GM12878 (cell line): ENCODE data around the gene FGD4. TPM values are rescaled to one million over a fixed set of nuclear protein-coding genes. Genes with fewer than 3 reads are reported as not detected.

Experiments used
- ATAC-seq: fragments of 200-7000 bp; cut with Tn5 transposase; 3 replicates; pipeline ENCODE4 v1.9.1; 2020; ENCODE audit warnings: mild to moderate bottlenecking, moderate library complexity
- BruUV-seq: library from RNA; stranded (reverse); fragments of 400-500 nt; replicated peaks from 2 replicates; lab custom pipeline; 2021; lab: Mats Ljungman, UMichigan
- CTCF ChIA-PET: fragments of 300-600 bp; sonication (Branson Sonifier 250); formaldehyde crosslinking; extraction: SDS; loops from one replicate; lab custom pipeline; 2021; ENCODE audit warnings: inconsistent platforms; lab: Yijun Ruan, JAX
- POLR2A ChIA-PET: fragments of 350-600 bp; formaldehyde crosslinking; extraction: SDS; loops from one replicate; lab custom pipeline; 2021; ENCODE audit warnings: inconsistent platforms; lab: Charles Lee
- RAD21 ChIA-PET: fragments of 300-600 bp; sonication (Branson Sonifier 250); formaldehyde crosslinking; loops from one replicate; lab custom pipeline; 2023; ENCODE audit warnings: antibody characterized with exemption; ENCODE audit not compliant: unreplicated experiment; lab: Charles Lee
- SMC1A ChIA-PET: fragments of 300-600 bp; sonication (Branson Sonifier 250); formaldehyde crosslinking; loops from one replicate; lab custom pipeline; 2023; ENCODE audit not compliant: unreplicated experiment, uncharacterized antibody; lab: Charles Lee
- DNase-seq: peaks from one replicate; pipeline ENCODE4 v3.0.0-alpha.2; 2011; ENCODE audit warnings: low read depth, low spot score
- FAIRE-seq: peaks from 3 replicates; lab custom pipeline; 2011; peaks lifted over from hg19 to GRCh38; lab: Jason Lieb, UNC
- H2AFZ ChIP-seq: 2 replicates; pipeline ENCODE4 v1.6.0; 2011; ENCODE audit warnings: low read depth, low read length, control low read depth; ENCODE audit not compliant: control insufficient read depth
- H3K27ac ChIP-seq: 2 replicates; pipeline ENCODE4 v1.5.1; 2011; ENCODE audit warnings: control low read depth; ENCODE audit not compliant: control insufficient read depth, insufficient read depth
- H3K27me3 ChIP-seq, 2 experiments: replicated peaks in 1 of 2; 2 replicates each; pipeline versions ENCODE4 v1.6.0 to v1.6.1; 2011; ENCODE audit warnings: low read length in 1 of 2; ENCODE audit not compliant: control insufficient read depth in 2 of 2, insufficient read depth in 2 of 2
- H3K36me3 ChIP-seq, 2 experiments: 2 replicates each; pipeline ENCODE4 v1.5.1; 2011; ENCODE audit warnings: low read length in 1 of 2; ENCODE audit not compliant: control insufficient read depth in 2 of 2, insufficient read depth in 2 of 2
- H3K4me1 ChIP-seq: 2 replicates; pipeline ENCODE4 v1.6.1; 2011; ENCODE audit warnings: mild to moderate bottlenecking, low read length, moderate library complexity, mixed read lengths; ENCODE audit not compliant: control insufficient read depth, insufficient read depth
- H3K4me2 ChIP-seq: 2 replicates; pipeline ENCODE4 v1.6.0; 2011; ENCODE audit warnings: control low read depth; ENCODE audit not compliant: control insufficient read depth, insufficient read depth
- H3K4me3 ChIP-seq: fragments of 200-600 bp; sonication (generic); 2 replicates; pipeline ENCODE4 v1.5.1; 2016
- H3K79me2 ChIP-seq: 2 replicates; pipeline ENCODE4 v1.6.0; 2011; ENCODE audit warnings: low read length; ENCODE audit not compliant: control insufficient read depth, insufficient read depth
- H3K9ac ChIP-seq: 2 replicates; pipeline ENCODE4 v1.8.0; 2011; ENCODE audit warnings: low read length, control low read depth, mixed read lengths; ENCODE audit not compliant: control insufficient read depth, insufficient read depth
- H3K9me3 ChIP-seq: replicated peaks from 3 replicates; pipeline ENCODE4 v1.5.1; 2011; ENCODE audit warnings: mild to moderate bottlenecking, low read length; ENCODE audit not compliant: control insufficient read depth, insufficient read depth
- H4K20me1 ChIP-seq: 2 replicates; pipeline ENCODE4 v1.6.0; 2011; ENCODE audit not compliant: control insufficient read depth, insufficient read depth
- EGR1 ChIP-seq, 2 experiments: IDR thresholded peaks; 1 replicate in 1 of 2; 2 replicates in 1 of 2; pipeline ENCODE4 v1.6.1; 2011 to 2012; ENCODE audit warnings: low read depth in 2 of 2, low read length in 2 of 2, borderline replicate concordance in 1 of 2, mild to moderate bottlenecking in 1 of 2, moderate library complexity in 1 of 2
- KLF5 ChIP-seq: fragments of 450-650 bp; IDR thresholded peaks from 2 replicates; pipeline ENCODE4 v1.6.1; 2014; ENCODE audit warnings: mild to moderate bottlenecking; ENCODE audit not compliant: partially characterized antibody
- MEF2A ChIP-seq: IDR thresholded peaks from 2 replicates; pipeline ENCODE4 v1.6.1; 2011; ENCODE audit warnings: low read depth, mild to moderate bottlenecking, low read length, moderate library complexity; ENCODE audit not compliant: insufficient read depth
- MEF2B ChIP-seq: fragments of 450-650 bp; IDR thresholded peaks from 2 replicates; pipeline ENCODE4 v1.6.1; 2018; ENCODE audit warnings: mild to moderate bottlenecking, moderate library complexity; ENCODE audit not compliant: partially characterized antibody, poor library complexity, severe bottlenecking
- MLLT1 ChIP-seq: fragments of 450-650 bp; IDR thresholded peaks from 2 replicates; pipeline ENCODE4 v1.6.1; 2016; ENCODE audit warnings: mild to moderate bottlenecking
- PKNOX1 ChIP-seq: fragments of 450-650 bp; IDR thresholded peaks from 2 replicates; pipeline ENCODE4 v1.6.1; 2016; ENCODE audit warnings: mild to moderate bottlenecking
- RB1 ChIP-seq: fragments of 450-650 bp; formaldehyde crosslinking; IDR thresholded peaks from 2 replicates; pipeline ENCODE4 v1.6.1; 2017; ENCODE audit warnings: mild to moderate bottlenecking, borderline replicate concordance
- RELA ChIP-seq: fragments of 450-650 bp; IDR thresholded peaks from 2 replicates; pipeline ENCODE4 v1.8.0; 2014; ENCODE audit warnings: borderline replicate concordance; ENCODE audit not compliant: partially characterized antibody
- RUNX3 ChIP-seq: IDR thresholded peaks from 2 replicates; pipeline ENCODE4 v1.6.1; 2012; ENCODE audit warnings: low read length, inconsistent platforms
- WGBS: methylation state at CpG from one replicate; pipeline ENCODE4 v1.1.6; 2016; ENCODE audit warnings: low lambda C conversion rate; ENCODE audit not compliant: insufficient replicate concordance, insufficient coverage; ENCODE audit errors: missing lambda C conversion rate; 5-methylcytosine and 5-hydroxymethylcytosine counted together
- in situ Hi-C: fragments of 300-500 bp; cut with MboI; formaldehyde crosslinking; loops from 9 replicates; pipeline ENCODE4 v1.14.3; 2018; ENCODE audit warnings: mixed read lengths
- intact Hi-C: fragments of 100-400 bp; cut with micrococcal nuclease; formaldehyde crosslinking; loops from one replicate; pipeline ENCODE4 v1.14.2; 2022; ENCODE audit not compliant: unreplicated experiment
- polyA plus RNA-seq, 11 experiments: library from polyadenylated mRNA; depleted of rRNA in 4 of 11; unstranded in 6 of 11; stranded (reverse) in 5 of 11; fragments of >200 nt; fragmentation: Nextera tagmentation in 4 of 11; fragmentation: Illumina TruSeq in 1 of 11; extraction: Ambion mirVana in 4 of 11; extraction: Trizol in 1 of 11; gene quantifications; 1 replicate in 1 of 11; 2 replicates in 10 of 11; pipeline versions ENCODE4 v1.2.1 to v1.2.3, GENCODE V29; 2011 to 2016; ENCODE audit warnings: inconsistent platforms in 2 of 11, missing spikeins in 2 of 11, low read depth in 1 of 11
- total RNA-seq, 4 experiments: library from RNA; depleted of rRNA in 3 of 4; stranded (reverse); fragments of >200 nt in 3 of 4; fragmentation: Illumina TruSeq in 1 of 4; extraction: Trizol in 1 of 4; gene quantifications; 2 replicates each; pipeline versions ENCODE4 v1.2.1 to v1.2.3, GENCODE V29; 2013 to 2021

The FGD4 gene
- total and polyA plus RNA-seq, 10 of the 15 experiments (the other 5 are each of a cell fraction or from before 2014, with no cell fraction given): 0.01 to 0.18 (median 0.08) TPM; not detected in 3

GRCh38 chr12:32467959-32468863, 68.9 kb downstream of the FGD4 start:
- Histone ChIP-seq H3K4me1 (peaks cover 3% of the 10 kb centered on the region; the same call in 1 of the 2 replicates), H3K4me2 (peak overlapping the region; percentile 15; the same call in 1 of the 2 replicates), H3K36me3 (no peaks in the 10 kb centered on the region), H3K27ac (no peak overlapping the region), H3K9me3 (no peaks in the 10 kb centered on the region), H4K20me1 (no peaks in the 10 kb centered on the region), H3K79me2 (no peaks in the 10 kb centered on the region), H3K9ac (no peak overlapping the region), H3K4me3 (no peak overlapping the region), H3K27me3 (no peaks in the 10 kb centered on the region), H2AFZ (no peak overlapping the region; the same call in 1 of the 2 replicates)
- ATAC-seq (no peak), FAIRE-seq (no peak), DNase-seq (no peak)
- BruUV-seq: no TSS peak
- 38% methylated on average over 10 of the region's 10 CpGs for WGBS
- intact Hi-C loops (no loop called here), in situ Hi-C loops (no loop called here)
- ChIA-PET RAD21 (interaction anchor here (0.8 to 2.6 kb wide), 2 partner anchors 15 to 287 kb away, joined by 3 to 8 read pairs; partner anchors contain the start of gene YARS2), POLR2A (interaction anchor here (0.6 kb wide), 1 partner anchor 59 kb away, joined by 6 read pairs; no protein-coding TSS in a partner anchor), SMC1A (interaction anchor here (0.7 to 5.3 kb wide), 4 partner anchors 8 to 200 kb away, joined by 3 to 22 read pairs (median 4); no protein-coding TSS in a partner anchor), CTCF (interaction anchor here (0.6 to 3.4 kb wide), 6 partner anchors 10 to 287 kb away, joined by 3 to 21 read pairs (median 3); partner anchors contain the start of gene YARS2)
- TF ChIP-seq MEF2A (peak; percentile 66; the same call in 1 of the 2 replicates), MLLT1 (no peak), MEF2B (peak; percentile 18), PKNOX1 (no peak), KLF5 (no peak), RELA (no peak), RUNX3 (0 out of 2 replicates have a peak, but pooled peaks have one; percentile 9), RB1 (no peak), EGR1 (IDR thresholded peaks at IDR 0.05; ENCODE audit: borderline replicate concordance in 1 of 2, low read depth in 2 of 2, low read length in 2 of 2) (no peak)
